Loucy (cell line): ENCODE data around the gene GPR85.

Experiments
- H2AFZ ChIP-seq: fragments of 200-600 bp; sonication (generic); 2 replicates; pipeline ENCODE4 v1.6.0; 2016; ENCODE audit warnings: antibody characterized with exemption, mild to moderate bottlenecking, low read length, moderate library complexity
- H3F3A ChIP-seq: fragments of 200-600 bp; 2 replicates; pipeline ENCODE4 v1.6.0; 2016; ENCODE audit warnings: antibody characterized with exemption, low read depth, mild to moderate bottlenecking
- H3K27me3 ChIP-seq: fragments of 200-600 bp; sonication (generic); 2 replicates; pipeline ENCODE4 v1.6.1; 2014; ENCODE audit warnings: low read length, mild to moderate bottlenecking; ENCODE audit not compliant: insufficient read depth, poor library complexity, severe bottlenecking
- H3K36me3 ChIP-seq: fragments of 200-600 bp; sonication (generic); 2 replicates; pipeline ENCODE4 v1.6.1; 2016; ENCODE audit warnings: low read length; ENCODE audit not compliant: insufficient read depth
- H3K4me1 ChIP-seq: fragments of 200-600 bp; sonication (generic); 2 replicates; pipeline ENCODE4 v1.5.1; 2014; ENCODE audit warnings: low read length, mild to moderate bottlenecking; ENCODE audit not compliant: insufficient read depth, poor library complexity, severe bottlenecking
- H3K4me2 ChIP-seq: fragments of 200-600 bp; sonication (generic); 2 replicates; pipeline ENCODE4 v1.6.0; 2014; ENCODE audit warnings: antibody characterized with exemption, low read length, low read depth, mild to moderate bottlenecking; ENCODE audit not compliant: poor library complexity, severe bottlenecking
- H3K4me3 ChIP-seq: fragments of 200-600 bp; sonication (generic); 2 replicates; pipeline ENCODE4 v1.5.1; 2014; ENCODE audit warnings: low read length, mild to moderate bottlenecking, mixed read lengths; ENCODE audit not compliant: poor library complexity, severe bottlenecking
- H3K79me2 ChIP-seq: fragments of 200-600 bp; sonication (generic); 2 replicates; pipeline ENCODE4 v1.6.1; 2014; ENCODE audit warnings: low read length; ENCODE audit not compliant: insufficient read depth
- H3K9ac ChIP-seq: fragments of 200-600 bp; sonication (generic); 2 replicates; pipeline ENCODE4 v1.6.0; 2014; ENCODE audit warnings: mild to moderate bottlenecking, low read depth, low read length, moderate library complexity; ENCODE audit not compliant: poor library complexity, severe bottlenecking
- H3K9me2 ChIP-seq: fragments of 200-600 bp; sonication (generic); replicated peaks from 2 replicates; pipeline ENCODE4 v1.6.1; 2016; ENCODE audit warnings: low read depth, low read length, mixed read lengths
- H3K9me3 ChIP-seq: fragments of 200-600 bp; sonication (generic); 2 replicates; pipeline ENCODE4 v1.6.1; 2014; ENCODE audit warnings: mild to moderate bottlenecking, antibody characterized with exemption, low read length, low read depth; ENCODE audit not compliant: insufficient read depth
- H4K20me1 ChIP-seq: fragments of 200-600 bp; sonication (generic); 2 replicates; pipeline ENCODE4 v1.6.0; 2014; ENCODE audit warnings: antibody characterized with exemption, low read length, mild to moderate bottlenecking; ENCODE audit not compliant: insufficient read depth, poor library complexity, severe bottlenecking
- CTCF ChIP-seq: fragments of 200-600 bp; sonication (generic); conservative IDR thresholded peaks from 2 replicates; pipeline ENCODE4 v1.5.1; 2014; ENCODE audit warnings: mild to moderate bottlenecking, antibody characterized with exemption, low read length
- EZH2phosphoT487 ChIP-seq: fragments of 200-600 bp; IDR thresholded peaks from 2 replicates; pipeline ENCODE4 v1.6.1; 2018; ENCODE audit warnings: antibody characterized with exemption, mild to moderate bottlenecking, moderate library complexity, borderline replicate concordance

Gene GPR85

GRCh38 chr7:113078331-113078730 lies 8.3 kb downstream of the GPR85 start:
- no peaks in the 10 kb centered on the region for H3K9me3 ChIP-seq
- H3K9me2 ChIP-seq: no peaks in the 10 kb centered on the region
- H3K36me3 ChIP-seq: no peaks in the 10 kb centered on the region
- no peaks in the 10 kb centered on the region for H3K4me1 ChIP-seq
- no peaks in the 10 kb centered on the region for H3F3A ChIP-seq
- no peaks in the 10 kb centered on the region for H4K20me1 ChIP-seq
- H3K79me2 ChIP-seq: no peaks in the 10 kb centered on the region
- no peak overlapping the region for H2AFZ ChIP-seq
- TF ChIP-seq EZH2phosphoT487: no peak
- no peak for TF ChIP-seq CTCF
- H3K9ac ChIP-seq: no peak overlapping the region
- no peak overlapping the region for H3K4me3 ChIP-seq
- H3K4me2 ChIP-seq: no peak overlapping the region
- no peaks in the 10 kb centered on the region for H3K27me3 ChIP-seq

GRCh38 chr7:113076703-113077102 lies 9.9 kb downstream of the GPR85 start:
- H3K4me2 ChIP-seq: no peak overlapping the region
- no peaks in the 10 kb centered on the region for H3F3A ChIP-seq
- no peaks in the 10 kb centered on the region for H3K4me1 ChIP-seq
- no peaks in the 10 kb centered on the region for H4K20me1 ChIP-seq
- no peaks in the 10 kb centered on the region for H3K9me3 ChIP-seq
- no peaks in the 10 kb centered on the region for H3K27me3 ChIP-seq
- no peaks in the 10 kb centered on the region for H3K36me3 ChIP-seq
- no peak overlapping the region for H3K9ac ChIP-seq
- no peaks in the 10 kb centered on the region for H3K79me2 ChIP-seq
- H3K9me2 ChIP-seq: no peaks in the 10 kb centered on the region
- no peak for TF ChIP-seq EZH2phosphoT487
- TF ChIP-seq CTCF: no peak
- H2AFZ ChIP-seq: no peak overlapping the region
- no peak overlapping the region for H3K4me3 ChIP-seq

GRCh38 chr7:113071465-113071864 lies 15.2 kb downstream of the GPR85 start:
- Histone ChIP-seq H3K27me3 (no peaks in the 10 kb centered on the region), H4K20me1 (no peaks in the 10 kb centered on the region), H3K36me3 (no peaks in the 10 kb centered on the region), H3F3A (no peaks in the 10 kb centered on the region), H3K79me2 (no peaks in the 10 kb centered on the region), H3K9ac (no peak overlapping the region), H2AFZ (no peak overlapping the region), H3K4me1 (no peaks in the 10 kb centered on the region), H3K9me2 (no peaks in the 10 kb centered on the region), H3K4me3 (no peak overlapping the region), H3K4me2 (no peak overlapping the region), H3K9me3 (no peaks in the 10 kb centered on the region)
- TF ChIP-seq CTCF: no peak
- no peak for TF ChIP-seq EZH2phosphoT487
